NCI-H1105 treated with DMSO at 0.1 percent for 48 hours (cell line): Measurements from ENCODE around the gene SEMA3D.
"Not testable (repeated sequence)": the region's sequence is repeated elsewhere in the genome, so short reads cannot be mapped to it uniquely, and the experiment has no call there.

Experiments used
- DNase-seq: peaks from one replicate; lab custom pipeline; 2025; lab: John Stamatoyannopoulos, UW

The SEMA3D gene

GRCh38 chr7:84992954-84993353 is 193.9 kb downstream of the SEMA3D start:
- not testable (repeated sequence) for DNase-seq

GRCh38 chr7:84985073-84985784 is 201.6 kb downstream of the SEMA3D start:
- no peak for DNase-seq

DNA sequence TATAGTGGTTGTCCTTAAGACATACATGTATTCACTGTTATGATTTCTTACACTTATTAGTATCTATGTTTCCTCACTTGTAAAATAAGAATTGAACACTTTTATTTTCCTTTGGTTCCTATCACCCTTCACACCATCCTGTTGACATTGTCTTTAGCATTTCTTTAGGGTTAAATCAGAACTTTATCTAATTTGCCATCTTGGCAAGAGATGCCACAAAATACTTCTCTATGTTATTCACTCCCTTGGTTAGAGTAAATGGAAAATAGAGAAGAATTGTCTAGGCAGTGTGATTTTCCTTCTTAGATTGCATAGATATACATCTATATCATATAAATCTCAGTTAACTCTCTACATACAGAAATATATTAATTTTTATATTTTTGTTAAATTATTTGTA is 204.7 kb downstream of the SEMA3D start:
- DNase-seq = no peak

GRCh38 chr7:84981055-84981976 is 205.5 kb downstream of the SEMA3D start:
- no peak for DNase-seq

GRCh38 chr7:84975586-84976185 is 211.2 kb downstream of the SEMA3D start:
- no peak for DNase-seq

GRCh38 chr7:84971360-84971759 is 215.5 kb downstream of the SEMA3D start:
- no peak for DNase-seq

GRCh38 chr7:84970670-84971069 is 216.2 kb downstream of the SEMA3D start:
- DNase-seq = no peak

DNA sequence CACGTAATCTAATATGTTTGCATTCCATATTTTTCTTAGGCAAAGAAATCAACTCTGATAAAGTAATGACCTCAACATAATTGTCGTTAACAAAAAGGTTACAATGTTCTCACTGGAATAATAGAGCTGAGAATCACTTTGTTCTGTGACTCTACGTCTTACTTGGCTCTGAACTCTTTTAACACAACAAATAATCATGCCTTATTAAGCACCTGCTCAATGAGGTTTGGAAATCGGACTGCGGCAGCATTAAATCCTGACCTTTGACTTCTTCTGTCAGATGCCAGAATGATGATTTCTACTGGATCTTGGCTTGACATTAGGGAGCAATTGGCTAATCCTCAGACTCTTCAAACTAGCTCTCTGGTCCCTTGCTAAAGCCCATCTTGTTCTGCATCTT is 233.6 kb downstream of the SEMA3D start:
- DNase-seq = no peak

DNA sequence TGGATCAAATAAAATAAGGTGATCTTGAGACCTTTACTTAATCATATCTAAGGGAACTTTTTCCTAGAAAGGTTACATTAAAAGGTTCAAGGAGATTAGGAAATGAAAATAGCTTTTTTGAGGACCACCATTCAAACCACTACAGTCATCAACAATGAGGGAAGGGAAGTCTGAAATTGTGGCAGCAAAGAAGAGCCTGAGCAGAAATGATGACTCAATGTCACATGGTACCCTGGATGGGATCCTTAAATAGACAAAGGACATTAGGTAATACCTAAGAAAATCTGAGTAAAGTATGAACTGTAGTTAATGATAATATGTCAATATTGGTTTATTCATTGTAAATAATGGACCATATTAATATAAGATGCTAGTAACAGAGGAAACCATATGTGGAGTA is 236.0 kb downstream of the SEMA3D start:
- DNase-seq = no peak

DNA sequence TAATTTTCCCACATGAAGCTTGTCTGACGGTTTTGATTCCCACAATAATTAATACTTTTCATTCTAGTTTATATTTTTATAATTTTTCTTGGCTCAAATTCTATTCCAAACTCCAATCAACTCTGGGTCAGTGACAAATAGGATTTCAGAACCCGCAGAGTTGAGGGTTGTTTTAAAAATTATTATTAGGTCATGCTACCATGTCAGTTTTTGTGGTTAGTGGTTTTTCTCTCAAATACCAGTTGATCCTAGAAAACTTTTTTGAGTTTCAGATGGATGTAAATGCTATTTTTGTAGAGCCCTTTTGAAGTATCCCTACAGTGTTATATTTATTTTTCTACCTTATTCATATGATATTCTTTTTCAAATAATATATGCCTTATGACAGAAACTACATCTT is 237.4 kb downstream of the SEMA3D start:
- no peak for DNase-seq

GRCh38 chr7:84949067-84949466 is 237.8 kb downstream of the SEMA3D start:
- no peak for DNase-seq

DNA sequence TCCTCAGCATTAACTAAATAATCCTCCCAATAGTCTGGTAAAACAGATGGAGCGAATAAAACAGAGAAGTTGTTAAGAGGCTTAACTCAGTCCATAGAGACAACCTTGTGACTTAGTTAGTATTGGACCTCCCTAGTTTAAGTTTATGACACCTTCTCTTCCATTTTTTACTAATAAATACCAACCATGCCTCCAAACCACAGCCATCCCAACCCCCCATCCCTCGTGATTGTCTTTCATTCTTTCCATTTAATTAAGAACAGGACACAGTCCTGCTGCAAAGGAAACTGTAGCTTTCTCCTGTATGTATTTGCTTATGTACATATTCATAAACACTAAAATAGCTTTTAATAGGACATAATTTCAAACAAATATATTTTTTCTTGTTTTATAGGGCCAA is 238.2 kb downstream of the SEMA3D start:
- DNase-seq = no peak

DNA sequence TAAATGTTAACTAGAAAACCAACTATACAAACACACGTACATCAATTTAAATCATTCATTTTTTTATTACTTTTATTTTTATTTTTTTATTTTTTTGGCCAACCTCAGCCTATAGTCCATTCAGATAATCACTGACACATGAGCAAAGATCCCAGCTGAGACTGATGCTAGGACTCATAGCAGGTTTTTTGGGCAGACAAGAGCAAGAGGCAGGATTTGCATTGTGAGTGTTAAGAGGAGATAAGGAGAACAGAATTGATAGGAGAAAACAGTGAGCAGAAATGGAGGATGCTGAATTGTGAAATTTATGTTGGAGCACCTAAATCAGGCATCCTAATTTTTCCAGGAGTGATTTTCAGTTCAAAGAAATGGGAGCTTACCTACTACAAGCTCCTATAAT is 240.3 kb downstream of the SEMA3D start:
- DNase-seq = no peak
